Activated B cell treated with CpG ODN at 0.5 μM for 24 hours (primary cell): ENCODE data around the gene SEPTIN5. TPM values are rescaled to one million over a fixed set of nuclear protein-coding genes. Genes with fewer than 3 reads are reported as not detected.

ENCODE experiments used
- ATAC-seq: fragments of 200-7000 bp; cut with Tn5 transposase; one replicate; pipeline ENCODE4 v1.10.0; 2021; ENCODE audit warnings: low read depth, mild to moderate bottlenecking, moderate library complexity
- CTCF ChIA-PET: fragments of 350-600 bp; sonication (Branson Sonifier 250); formaldehyde crosslinking; loops from one replicate; lab custom pipeline; 2021; ENCODE audit warnings: antibody characterized with exemption; lab: Charles Lee
- POLR2A ChIA-PET: fragments of 350-600 bp; sonication (Branson Sonifier 250); formaldehyde crosslinking; loops from one replicate; lab custom pipeline; 2021; ENCODE audit warnings: antibody characterized with exemption; lab: Charles Lee
- DNase-seq: peaks from one replicate; pipeline ENCODE4 v3.0.0; 2022
- H3K27ac Mint-ChIP-seq: one replicate; pipeline ENCODE4 v1.8.0; 2020; ENCODE audit warnings: mixed read lengths
- H3K27me3 Mint-ChIP-seq: one replicate; pipeline ENCODE4 v1.8.0; 2021; ENCODE audit warnings: mixed read lengths
- H3K36me3 Mint-ChIP-seq: one replicate; pipeline ENCODE4 v1.8.0; 2021; ENCODE audit warnings: low read depth, mixed read lengths
- H3K4me1 Mint-ChIP-seq: one replicate; pipeline ENCODE4 v1.8.0; 2021; ENCODE audit warnings: mixed read lengths
- H3K4me3 Mint-ChIP-seq: one replicate; pipeline ENCODE4 v1.8.0; 2020; ENCODE audit warnings: mild to moderate bottlenecking, mixed read lengths
- H3K9me3 Mint-ChIP-seq: one replicate; pipeline ENCODE4 v1.8.0; 2020; ENCODE audit warnings: mixed read lengths
- CTCF ChIP-seq: fragments of 200-600 bp; IDR thresholded peaks from one replicate; pipeline ENCODE4 v1.8.0; 2022; ENCODE audit warnings: antibody characterized with exemption, mild to moderate bottlenecking
- intact Hi-C: fragments of 100-400 bp; cut with micrococcal nuclease; formaldehyde crosslinking; loops from one replicate; pipeline ENCODE4 v1.15.1; 2024
- total RNA-seq: library from RNA; stranded (reverse); gene quantifications from 2 replicates; pipeline ENCODE4 v1.2.3, GENCODE V29; 2022

The SEPTIN5 gene
- total RNA-seq, 1 donor from 2014 or later: not detected

GRCh38 chr22:19738664-19739447, 24.6 kb downstream of the SEPTIN5 start:
- ChIA-PET POLR2A (no interaction called here), CTCF (no interaction called here)
- Mint-ChIP-seq H3K9me3 (no peaks in the 10 kb centered on the region), H3K4me1 (no peaks in the 10 kb centered on the region), H3K27ac (no peak overlapping the region), H3K27me3 (no peaks in the 10 kb centered on the region), H3K4me3 (no peak overlapping the region), H3K36me3 (no peaks in the 10 kb centered on the region)
- no peak for TF ChIP-seq CTCF
- ATAC-seq (no peak), DNase-seq (no peak)
- intact Hi-C loops: no loop called here

- no peaks in the 10 kb centered on the region for H3K27me3 Mint-ChIP-seq
- no peaks in the 10 kb centered on the region for H3K4me1 Mint-ChIP-seq
- no peak overlapping the region for H3K4me3 Mint-ChIP-seq
- no peak for TF ChIP-seq CTCF
- H3K9me3 Mint-ChIP-seq: no peaks in the 10 kb centered on the region
- DNase-seq (no peak), ATAC-seq (no peak)
- H3K27ac Mint-ChIP-seq: no peak overlapping the region
- ChIA-PET CTCF (no interaction called here), POLR2A (no interaction called here)
- intact Hi-C loops: no loop called here
- no peaks in the 10 kb centered on the region for H3K36me3 Mint-ChIP-seq
These were observed 25.2 kb downstream of the SEPTIN5 start for GRCh38 chr22:19739448-19739895.

GRCh38 chr22:19739911-19740449, 25.7 kb downstream of the SEPTIN5 start:
- ATAC-seq: no peak
- CTCF ChIA-PET: no interaction called here
- Mint-ChIP-seq H3K27me3 (no peaks in the 10 kb centered on the region), H3K9me3 (no peaks in the 10 kb centered on the region), H3K4me3 (no peak overlapping the region), H3K4me1 (no peaks in the 10 kb centered on the region), H3K27ac (no peak overlapping the region), H3K36me3 (no peaks in the 10 kb centered on the region)
- TF ChIP-seq CTCF: no peak
- intact Hi-C loops: no loop called here
- POLR2A ChIA-PET: no interaction called here
- DNase-seq: no peak

GRCh38 chr22:19740586-19740985, 26.3 kb downstream of the SEPTIN5 start:
- no peak for ATAC-seq
- Mint-ChIP-seq H3K36me3 (no peaks in the 10 kb centered on the region), H3K4me3 (no peak overlapping the region), H3K27ac (no peak overlapping the region), H3K27me3 (no peaks in the 10 kb centered on the region), H3K4me1 (no peaks in the 10 kb centered on the region), H3K9me3 (no peaks in the 10 kb centered on the region)
- POLR2A ChIA-PET: no interaction called here
- no peak for DNase-seq
- CTCF ChIA-PET: interaction anchor here (0.9 kb wide), 1 partner anchor 10 kb away, joined by 3 read pairs; no protein-coding TSS in a partner anchor
- intact Hi-C loops: no loop called here
- TF ChIP-seq CTCF: no peak

GRCh38 chr22:19741053-19741452, 26.8 kb downstream of the SEPTIN5 start:
- Mint-ChIP-seq H3K4me1 (no peaks in the 10 kb centered on the region), H3K27me3 (no peaks in the 10 kb centered on the region), H3K9me3 (no peaks in the 10 kb centered on the region), H3K27ac (no peak overlapping the region), H3K36me3 (no peaks in the 10 kb centered on the region), H3K4me3 (no peak overlapping the region)
- TF ChIP-seq CTCF: no peak
- intact Hi-C loops: no loop called here
- ChIA-PET CTCF (interaction anchor here (0.9 kb wide), 1 partner anchor 10 kb away, joined by 3 read pairs; no protein-coding TSS in a partner anchor), POLR2A (no interaction called here)
- ATAC-seq: no peak
- DNase-seq: no peak
